T-helper 1 cell treated with Interleukin-12 subunit alpha and Interleukin-12 subunit beta and Interleukin-4 antibody, amounts not matched to agents 30 μg/mL and 1 μg/mL, for 36 hours (primary cell): ENCODE results near the gene IGF1R.

Source experiments
- H3K27ac Mint-ChIP-seq: one replicate; pipeline ENCODE4 v1.8.0; 2021; ENCODE audit warnings: mild to moderate bottlenecking, mixed read lengths
- H3K27me3 Mint-ChIP-seq: one replicate; pipeline ENCODE4 v1.8.0; 2021; ENCODE audit warnings: low read depth, mixed read lengths
- H3K36me3 Mint-ChIP-seq: one replicate; pipeline ENCODE4 v1.8.0; 2021; ENCODE audit warnings: low read depth, mixed read lengths
- H3K4me1 Mint-ChIP-seq: one replicate; pipeline ENCODE4 v1.8.0; 2021; ENCODE audit warnings: low read depth, mixed read lengths
- H3K4me3 Mint-ChIP-seq: one replicate; pipeline ENCODE4 v1.8.0; 2021; ENCODE audit warnings: mild to moderate bottlenecking, moderate library complexity, mixed read lengths
- H3K9me3 Mint-ChIP-seq: one replicate; pipeline ENCODE4 v1.8.0; 2021; ENCODE audit warnings: mixed read lengths

Gene IGF1R

GRCh38 chr15:98876451-98877369, 228.4 kb downstream of the IGF1R start:
- peaks cover 18% of the 10 kb centered on the region for H3K4me1 Mint-ChIP-seq

GRCh38 chr15:98878172-98878571, 229.8 kb downstream of the IGF1R start:
- Mint-ChIP-seq H3K4me3 (no peak overlapping the region), H3K27ac (no peak overlapping the region), H3K9me3 (no peaks in the 10 kb centered on the region), H3K4me1 (peaks cover 16% of the 10 kb centered on the region), H3K36me3 (no peaks in the 10 kb centered on the region), H3K27me3 (no peaks in the 10 kb centered on the region)

More at GRCh38 chr15:98876451-98877369, 228.4 kb downstream of the IGF1R start:
- H3K27me3 Mint-ChIP-seq: no peaks in the 10 kb centered on the region
- H3K4me3 Mint-ChIP-seq: no peak overlapping the region
- H3K27ac Mint-ChIP-seq: no peak overlapping the region
- H3K9me3 Mint-ChIP-seq: no peaks in the 10 kb centered on the region
- H3K36me3 Mint-ChIP-seq: no peaks in the 10 kb centered on the region

GRCh38 chr15:98878862-98879261, 230.5 kb downstream of the IGF1R start:
- no peak overlapping the region for H3K27ac Mint-ChIP-seq
- no peaks in the 10 kb centered on the region for H3K9me3 Mint-ChIP-seq
- no peaks in the 10 kb centered on the region for H3K36me3 Mint-ChIP-seq
- no peaks in the 10 kb centered on the region for H3K27me3 Mint-ChIP-seq
- no peak overlapping the region for H3K4me3 Mint-ChIP-seq
- H3K4me1 Mint-ChIP-seq: peaks cover 10% of the 10 kb centered on the region

- Mint-ChIP-seq H3K4me1 (peaks cover 3% of the 10 kb centered on the region), H3K4me3 (no peak overlapping the region), H3K27me3 (no peaks in the 10 kb centered on the region), H3K27ac (no peak overlapping the region), H3K36me3 (no peaks in the 10 kb centered on the region), H3K9me3 (no peaks in the 10 kb centered on the region)
Observed at GRCh38 chr15:98881526-98882520, 233.5 kb downstream of the IGF1R start.

- H3K9me3 Mint-ChIP-seq: no peaks in the 10 kb centered on the region
- H3K36me3 Mint-ChIP-seq: no peaks in the 10 kb centered on the region
- no peaks in the 10 kb centered on the region for H3K27me3 Mint-ChIP-seq
- no peak overlapping the region for H3K27ac Mint-ChIP-seq
- H3K4me1 Mint-ChIP-seq: peaks cover 3% of the 10 kb centered on the region
- no peak overlapping the region for H3K4me3 Mint-ChIP-seq
Observed at GRCh38 chr15:98883478-98883877, 235.1 kb downstream of the IGF1R start.

DNA sequence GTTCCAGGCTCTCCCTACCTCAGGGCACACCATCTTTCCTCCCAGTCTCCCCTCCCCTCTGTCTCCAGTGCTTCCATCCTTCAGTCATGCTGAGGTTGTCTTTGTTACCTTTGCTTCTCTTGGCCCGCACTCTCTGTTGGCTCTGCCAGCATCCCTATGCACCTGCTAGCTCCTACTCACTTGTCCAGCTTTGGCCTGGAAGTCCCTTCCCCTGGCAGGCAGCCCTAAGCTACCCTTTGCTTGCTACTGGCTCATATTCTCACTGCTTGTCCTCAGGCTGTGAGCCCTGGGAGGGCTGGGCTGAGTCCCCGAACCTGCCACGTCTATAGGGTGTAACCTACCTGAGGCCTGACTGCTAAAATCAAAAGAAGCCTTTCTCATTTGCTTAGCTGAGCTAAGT, 236.6 kb downstream of the IGF1R start:
- Mint-ChIP-seq H3K9me3 (no peaks in the 10 kb centered on the region), H3K4me3 (no peak overlapping the region), H3K27ac (no peak overlapping the region), H3K27me3 (no peaks in the 10 kb centered on the region), H3K36me3 (no peaks in the 10 kb centered on the region), H3K4me1 (peaks cover 3% of the 10 kb centered on the region)

DNA sequence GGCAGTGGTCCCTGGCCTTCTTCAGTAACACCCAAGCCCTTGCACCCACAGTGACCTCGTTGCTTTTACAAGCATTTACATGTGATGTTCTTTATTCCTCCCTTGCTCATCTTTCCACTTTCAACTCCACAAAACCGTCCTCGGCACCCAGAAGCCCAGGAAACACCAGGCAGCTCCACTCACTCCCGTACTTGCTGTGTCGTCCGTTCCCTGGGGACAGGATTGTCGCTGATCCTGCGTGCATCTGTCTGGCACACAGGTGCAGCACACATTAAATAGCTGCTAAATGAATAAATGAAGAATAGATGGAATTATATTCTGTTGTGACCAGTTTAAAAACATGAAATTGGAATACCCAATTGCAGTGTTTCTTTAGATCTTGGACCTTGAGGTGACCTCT, 239.6 kb downstream of the IGF1R start:
- Mint-ChIP-seq H3K9me3 (no peaks in the 10 kb centered on the region), H3K27ac (no peak overlapping the region), H3K27me3 (no peaks in the 10 kb centered on the region), H3K4me3 (no peak overlapping the region), H3K4me1 (peaks cover 1% of the 10 kb centered on the region), H3K36me3 (no peaks in the 10 kb centered on the region)

DNA sequence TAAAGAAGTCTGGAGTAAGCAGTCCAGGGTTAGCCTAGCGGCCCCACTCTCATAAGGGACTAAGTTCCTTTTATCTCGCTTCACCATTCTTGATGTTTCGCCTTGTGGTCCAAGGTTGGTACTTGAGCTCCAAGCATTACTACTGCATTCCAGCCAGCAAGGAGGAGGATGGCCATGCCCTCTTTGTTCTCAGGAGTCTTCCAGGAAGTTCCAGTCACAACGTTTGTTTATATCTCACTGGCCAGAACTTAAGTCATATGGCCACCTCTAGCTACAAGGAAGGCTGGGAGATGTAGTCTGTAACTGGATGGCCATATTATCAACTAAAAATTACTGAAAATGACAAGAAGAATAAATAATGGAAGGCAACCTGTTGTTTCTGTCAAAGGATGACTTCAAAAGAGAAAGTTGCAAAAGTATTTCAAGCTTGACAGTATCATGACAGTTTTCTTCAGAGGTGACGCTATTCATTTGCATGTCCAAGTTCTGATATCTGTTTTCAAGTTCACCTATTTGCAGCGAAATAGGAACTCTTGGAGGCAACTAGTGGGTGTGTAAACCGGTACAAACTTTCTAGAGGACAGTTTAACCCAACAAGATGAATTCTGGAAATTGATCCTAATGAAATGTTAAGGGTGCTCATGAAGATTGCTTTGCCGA, 240.6 kb downstream of the IGF1R start:
- Mint-ChIP-seq H3K4me1 (peaks cover 1% of the 10 kb centered on the region), H3K27me3 (no peaks in the 10 kb centered on the region), H3K4me3 (no peak overlapping the region), H3K36me3 (no peaks in the 10 kb centered on the region), H3K27ac (no peak overlapping the region), H3K9me3 (no peaks in the 10 kb centered on the region)

GRCh38 chr15:98889930-98890695, 241.8 kb downstream of the IGF1R start:
- Mint-ChIP-seq H3K27ac (no peak overlapping the region), H3K4me3 (no peak overlapping the region), H3K9me3 (no peaks in the 10 kb centered on the region), H3K36me3 (no peaks in the 10 kb centered on the region), H3K27me3 (no peaks in the 10 kb centered on the region), H3K4me1 (peaks cover 1% of the 10 kb centered on the region)

GRCh38 chr15:98891301-98891700, 243.0 kb downstream of the IGF1R start:
- H3K4me3 Mint-ChIP-seq: no peak overlapping the region
- no peaks in the 10 kb centered on the region for H3K27me3 Mint-ChIP-seq
- H3K4me1 Mint-ChIP-seq: peaks cover 1% of the 10 kb centered on the region
- no peaks in the 10 kb centered on the region for H3K9me3 Mint-ChIP-seq
- H3K36me3 Mint-ChIP-seq: no peaks in the 10 kb centered on the region
- H3K27ac Mint-ChIP-seq: no peak overlapping the region

DNA sequence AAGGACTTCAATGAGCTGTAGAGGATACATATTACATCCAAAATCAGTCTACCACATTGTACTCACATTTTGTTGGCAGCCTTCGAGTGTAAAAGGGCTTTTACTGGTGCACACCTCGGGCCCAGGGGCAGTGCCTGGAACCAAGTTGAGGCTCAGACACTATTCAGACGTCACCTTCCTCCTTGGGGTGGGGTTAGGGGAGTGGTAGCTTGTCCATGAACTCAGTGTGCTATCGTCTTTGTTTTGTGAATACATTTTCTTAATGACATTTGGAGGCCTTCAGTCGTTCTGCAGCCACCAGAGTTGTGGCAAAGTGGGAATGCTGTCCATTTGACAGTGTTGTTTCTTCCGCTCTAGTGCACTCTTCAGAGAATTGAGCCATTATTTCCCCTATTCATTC, 245.1 kb downstream of the IGF1R start:
- Mint-ChIP-seq H3K9me3 (no peaks in the 10 kb centered on the region), H3K4me1 (peaks cover 1% of the 10 kb centered on the region), H3K36me3 (peaks cover 6% of the 10 kb centered on the region), H3K27ac (no peak overlapping the region), H3K4me3 (no peak overlapping the region), H3K27me3 (no peaks in the 10 kb centered on the region)

DNA sequence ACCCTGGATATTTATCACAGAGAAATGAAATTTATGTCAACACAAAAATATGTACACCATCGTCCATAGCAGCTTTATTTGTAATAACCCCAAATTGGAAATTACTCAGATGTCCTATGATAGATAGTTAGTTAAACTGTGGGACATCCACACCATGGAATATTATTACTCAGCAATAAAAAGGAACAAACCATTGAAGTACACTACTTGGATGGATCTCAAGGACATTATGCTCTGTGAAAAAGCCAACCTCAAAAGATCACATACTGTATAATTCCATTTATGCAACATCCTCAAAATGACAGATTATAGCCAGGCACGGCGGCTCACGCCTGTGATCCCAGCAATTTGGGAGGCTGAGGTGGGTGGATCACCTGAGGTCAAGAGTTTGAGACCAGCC, 246.0 kb downstream of the IGF1R start:
- H3K27ac Mint-ChIP-seq: no peak overlapping the region
- H3K4me3 Mint-ChIP-seq: no peak overlapping the region
- peaks cover 1% of the 10 kb centered on the region for H3K4me1 Mint-ChIP-seq
- peaks cover 6% of the 10 kb centered on the region for H3K36me3 Mint-ChIP-seq
- no peaks in the 10 kb centered on the region for H3K27me3 Mint-ChIP-seq
- H3K9me3 Mint-ChIP-seq: no peaks in the 10 kb centered on the region

DNA sequence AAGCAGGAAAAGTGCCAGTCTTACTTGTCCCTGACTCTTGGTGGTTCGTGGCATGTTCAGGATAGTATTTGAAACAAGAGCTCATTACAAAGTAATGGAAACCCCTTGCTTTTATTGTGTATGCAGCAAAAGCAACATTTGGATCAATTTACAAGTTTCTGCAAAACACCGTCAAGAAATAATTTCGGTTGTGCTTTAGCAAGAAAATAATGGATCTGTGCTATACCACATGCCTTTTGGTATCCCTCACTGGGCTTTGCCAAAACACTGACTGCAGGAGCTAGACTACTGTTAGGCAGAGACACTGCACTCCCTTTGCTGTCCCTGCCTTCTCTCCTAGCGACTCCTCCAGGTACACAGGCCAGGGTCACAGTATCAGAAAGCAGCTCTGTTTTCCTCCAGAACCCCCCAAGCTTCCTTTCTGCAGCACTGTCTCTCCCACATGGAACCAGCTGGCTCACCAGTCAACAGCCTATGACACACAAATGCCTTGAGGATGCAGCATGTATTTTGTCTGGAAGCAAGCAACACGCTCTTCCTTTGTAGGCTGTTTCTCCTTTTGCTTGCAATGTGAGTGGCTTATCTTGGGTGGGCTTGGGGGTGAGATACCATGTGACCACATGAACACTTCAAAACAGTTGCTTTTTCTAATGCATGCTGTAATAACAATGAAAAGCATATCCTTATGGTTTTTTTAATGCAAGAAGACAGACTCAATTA, 247.8 kb downstream of the IGF1R start:
- H3K4me3 Mint-ChIP-seq: no peak overlapping the region
- H3K9me3 Mint-ChIP-seq: no peaks in the 10 kb centered on the region
- no peak overlapping the region for H3K27ac Mint-ChIP-seq
- H3K4me1 Mint-ChIP-seq: no peaks in the 10 kb centered on the region
- H3K36me3 Mint-ChIP-seq: peaks cover 6% of the 10 kb centered on the region
- no peaks in the 10 kb centered on the region for H3K27me3 Mint-ChIP-seq
